Stimulated activated naive CD4-positive, alpha-beta T cell (primary cell): ENCODE data around the gene HM13.
A peak's percentile ranks its signal among the peaks of the same experiment; 100 is the strongest.
"Not testable (repeated sequence)": the region's sequence is repeated elsewhere in the genome, so short reads cannot be mapped to it uniquely, and the experiment has no call there.

Experiments used
- DNase-seq, 6 experiments: peaks; one replicate each; lab custom pipeline; 2025; lab: John Stamatoyannopoulos, UW

Gene HM13

DNA sequence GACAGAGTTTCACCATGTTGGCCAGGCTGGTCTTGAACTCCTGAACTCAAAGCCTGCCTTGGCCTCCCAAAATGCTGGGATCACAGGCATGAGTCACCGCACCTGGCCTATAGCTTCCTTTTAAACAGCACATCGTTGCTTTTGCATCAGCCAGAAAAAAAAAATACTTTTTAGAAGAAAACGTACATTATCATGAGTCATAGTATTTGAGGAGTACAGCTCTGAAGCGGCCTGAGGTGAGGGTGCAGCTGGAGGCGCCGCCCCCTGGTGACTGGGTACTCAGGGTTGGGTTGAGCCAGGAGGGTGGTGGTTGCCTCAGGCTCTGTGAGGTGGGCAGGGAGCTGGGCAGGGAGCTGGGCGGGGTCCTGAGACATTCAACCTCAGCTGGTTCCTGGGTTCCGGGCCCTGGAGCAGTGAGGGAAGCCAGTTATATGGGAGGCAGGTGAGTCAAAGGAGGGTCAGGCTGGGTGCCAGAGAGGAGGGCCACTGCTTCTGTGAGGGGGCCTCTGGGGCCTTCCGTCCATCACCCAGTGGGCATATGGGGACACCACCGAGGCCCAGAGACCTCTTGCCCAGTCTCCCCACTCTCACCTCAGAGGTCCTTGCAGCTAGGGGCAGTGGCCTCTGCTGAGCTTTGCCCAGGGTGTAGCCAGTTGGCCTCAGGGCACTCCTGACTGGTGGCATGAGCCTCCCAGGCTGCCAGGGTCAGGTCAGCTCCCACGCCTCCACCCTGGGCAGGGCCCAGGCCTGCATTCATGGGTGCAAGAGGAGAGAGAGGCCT is 79.2 kb downstream of the HM13 start:
- DNase-seq: no peak

DNA sequence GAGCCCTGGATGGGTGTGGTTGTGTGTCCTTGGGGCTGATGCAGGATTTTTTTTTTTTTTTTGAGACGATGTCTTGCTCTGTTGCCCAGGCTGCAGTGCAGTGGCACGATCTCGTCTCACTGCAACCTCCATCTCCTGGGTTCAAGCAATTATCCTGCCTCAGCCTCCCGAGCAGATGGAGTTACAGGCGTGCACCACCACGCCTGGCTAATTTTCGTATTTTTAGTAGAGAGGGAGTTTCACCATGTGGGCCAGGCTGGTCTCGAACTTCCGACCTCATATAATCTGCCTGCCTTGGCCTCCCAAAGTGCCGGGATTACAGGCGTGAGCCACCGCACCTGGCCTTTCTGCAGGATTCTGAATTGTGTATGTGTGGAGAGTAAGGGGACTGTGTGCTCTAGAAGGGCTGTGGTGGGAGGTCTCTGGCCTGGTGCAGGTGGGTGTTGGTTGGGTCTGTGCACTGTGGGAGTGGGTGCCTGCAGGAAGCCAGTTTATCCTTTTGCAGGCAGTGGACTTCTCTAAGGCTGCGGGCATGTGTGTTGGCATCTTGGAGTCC is 79.8 kb downstream of the HM13 start:
- DNase-seq: no peak

DNA sequence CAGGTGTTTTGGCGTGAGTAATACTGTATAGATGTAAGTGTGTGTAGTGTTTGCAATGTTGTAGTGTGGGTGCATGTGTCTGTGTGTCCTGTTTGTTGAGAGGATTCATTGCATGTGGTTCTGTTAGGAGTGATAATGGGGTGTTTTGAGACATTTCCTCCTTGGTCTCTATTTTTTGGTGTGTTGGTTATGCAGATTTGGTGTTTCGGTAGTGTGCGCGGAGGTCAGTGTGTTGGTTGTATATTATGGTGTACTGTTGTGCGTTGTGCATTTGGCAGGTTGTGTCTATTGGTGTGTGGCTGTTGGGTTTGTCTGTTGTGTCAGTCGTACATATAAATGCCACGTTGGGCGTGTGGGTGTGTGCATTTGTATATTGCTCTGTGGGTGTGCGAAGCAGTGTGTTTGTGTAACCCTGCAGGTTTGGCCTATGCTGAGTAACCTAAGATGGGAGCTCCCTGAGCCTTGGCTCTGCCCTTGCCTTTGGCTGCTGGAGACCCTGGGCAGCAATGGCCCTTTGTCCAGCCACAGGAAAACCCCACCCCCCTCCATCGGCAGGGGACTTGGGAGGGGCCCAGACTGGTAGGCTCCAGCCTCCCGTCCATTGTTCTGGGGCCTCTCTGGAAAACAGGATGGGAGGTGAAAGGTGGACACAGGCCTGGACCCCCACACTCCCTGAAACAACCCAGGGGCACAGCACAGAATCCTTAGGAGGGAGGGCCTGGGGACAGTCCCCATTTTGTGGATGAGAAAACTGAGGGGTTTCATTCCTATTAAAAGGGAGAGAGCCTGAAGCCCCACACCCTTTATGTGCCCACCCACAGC is 80.5 kb downstream of the HM13 start:
- no peak for DNase-seq

DNA sequence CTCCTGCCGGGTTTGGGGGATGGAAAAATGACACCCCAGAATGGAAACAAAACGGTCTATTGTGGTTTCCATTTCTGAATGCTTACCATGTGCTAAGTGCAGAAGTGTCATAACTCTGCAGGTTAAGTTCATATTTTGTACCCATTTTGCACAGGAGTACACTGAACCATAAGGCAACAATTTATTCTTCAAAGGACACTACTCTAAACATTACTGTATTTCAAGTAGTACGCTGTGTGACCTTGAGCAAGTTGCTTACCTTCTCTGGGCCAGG is 81.1 kb downstream of the HM13 start:
- no peak for DNase-seq

DNA sequence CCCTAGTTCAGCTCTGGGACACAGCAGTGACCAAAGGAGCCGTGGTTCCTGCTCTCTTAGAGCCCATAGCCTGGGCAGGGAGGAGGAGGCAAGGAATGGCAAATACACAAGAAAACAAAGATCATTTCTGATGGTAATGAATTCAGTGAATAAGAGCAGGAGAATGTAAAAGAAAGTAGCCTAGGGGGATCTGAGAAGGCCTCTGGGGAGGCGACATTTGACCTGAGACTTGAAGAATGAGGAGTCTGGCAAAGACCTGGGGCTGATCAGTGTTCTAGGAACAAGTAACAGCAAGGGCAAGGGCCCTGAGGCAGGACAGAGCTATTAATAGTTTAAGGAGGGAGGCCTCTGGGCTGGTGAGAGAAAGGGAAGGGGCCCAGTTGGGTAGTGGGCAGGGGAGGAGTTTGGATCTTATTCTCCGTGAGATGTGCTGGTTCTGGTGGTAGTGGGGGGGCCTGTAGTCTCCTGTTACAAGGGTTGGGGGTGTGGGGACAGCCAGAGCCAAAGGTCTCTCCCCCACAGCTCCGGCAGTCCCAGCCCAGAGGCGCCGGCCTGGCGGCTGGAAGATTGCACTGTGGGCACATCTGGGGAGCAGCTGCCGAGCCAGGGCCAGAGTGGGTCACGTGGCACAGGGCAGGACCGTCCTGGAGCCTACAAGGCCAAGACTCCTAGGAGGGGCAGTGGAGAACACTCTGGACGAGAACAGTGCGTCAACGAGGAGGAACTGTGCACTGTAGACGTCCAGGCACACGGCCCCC is 81.6 kb downstream of the HM13 start:
- no peak for DNase-seq

DNA sequence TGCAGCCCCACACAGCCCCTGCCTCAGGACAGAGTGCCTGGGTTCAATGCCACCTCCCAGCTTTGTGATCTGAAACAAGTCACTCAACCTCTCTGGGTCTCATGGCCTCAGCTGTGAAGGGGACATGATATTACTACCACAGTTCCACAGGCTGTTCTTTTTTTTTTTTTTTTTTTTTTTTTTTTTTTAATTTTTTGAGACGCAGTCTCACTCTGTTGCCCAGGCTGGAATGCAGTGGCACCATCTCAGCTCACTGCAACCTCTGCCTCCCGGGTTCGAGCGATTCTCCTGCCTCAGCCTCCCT is 82.1 kb downstream of the HM13 start:
- not testable (repeated sequence) for DNase-seq

DNA sequence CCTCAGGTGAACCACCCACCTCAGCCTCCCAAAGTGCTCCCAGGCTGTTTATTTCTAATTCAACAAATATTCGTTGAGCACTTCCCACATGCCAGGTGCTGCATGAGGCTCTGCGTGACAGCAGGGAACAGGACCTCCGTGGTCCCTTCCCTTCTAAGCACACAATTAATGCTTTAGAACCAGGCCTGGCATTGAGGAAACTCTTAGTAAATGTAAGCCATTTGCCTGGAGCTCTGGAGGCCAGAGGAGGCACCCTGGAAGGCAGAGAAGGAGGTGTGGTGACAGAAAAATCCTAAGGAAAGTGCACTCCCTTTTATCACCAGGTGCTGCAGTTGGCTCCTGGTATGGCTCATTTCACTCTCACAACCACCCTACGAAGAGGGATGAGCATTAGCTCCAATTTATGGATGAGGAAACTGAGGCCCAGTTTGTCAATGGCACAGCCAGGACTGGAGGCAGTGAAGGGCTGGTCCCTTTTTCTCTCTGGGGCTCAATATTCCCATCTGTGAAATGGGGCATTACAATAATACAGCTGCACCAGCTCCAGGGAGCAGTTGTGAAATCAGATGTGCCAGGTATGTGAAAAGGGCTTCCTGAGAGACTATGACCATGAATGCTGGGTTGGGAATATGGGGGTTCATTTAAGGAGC is 82.7 kb downstream of the HM13 start:
- DNase-seq: no peak

DNA sequence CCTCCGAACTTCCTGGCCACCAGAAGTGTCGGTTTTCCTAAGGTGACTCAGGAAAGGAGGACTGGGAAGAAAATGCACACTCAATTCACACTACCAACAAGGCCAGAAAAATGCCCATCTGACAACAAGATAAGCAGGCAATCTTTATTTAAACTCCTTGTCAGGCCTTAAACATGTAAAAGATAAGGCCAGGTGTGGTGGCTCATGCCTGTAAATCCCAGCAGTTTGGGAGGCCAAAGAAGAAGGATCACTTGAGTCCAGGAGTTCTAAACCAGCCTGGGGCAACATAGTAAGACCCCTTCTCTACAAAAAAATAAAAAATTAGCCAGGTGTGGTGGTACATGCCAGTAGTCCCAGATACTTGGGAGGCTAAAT is 83.2 kb downstream of the HM13 start:
- DNase-seq: no peak

DNA sequence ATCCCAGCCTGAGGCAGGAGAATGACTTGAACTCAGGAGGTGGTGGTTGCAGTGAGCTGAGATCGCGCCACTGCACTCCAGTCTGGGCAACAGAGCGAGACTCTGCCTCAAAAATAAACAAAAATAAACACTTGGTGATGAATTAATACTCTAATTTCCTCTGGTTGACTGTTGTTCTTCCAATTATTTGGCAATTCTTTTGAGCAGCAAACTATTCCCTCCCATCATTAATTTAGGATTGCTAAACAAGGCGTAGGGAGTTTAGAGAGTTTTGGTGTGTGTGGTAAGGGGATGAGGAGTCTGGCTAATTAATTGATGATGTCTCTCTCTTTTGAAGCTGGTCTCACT is 88.2 kb downstream of the HM13 start:
- DNase-seq: no peak

DNA sequence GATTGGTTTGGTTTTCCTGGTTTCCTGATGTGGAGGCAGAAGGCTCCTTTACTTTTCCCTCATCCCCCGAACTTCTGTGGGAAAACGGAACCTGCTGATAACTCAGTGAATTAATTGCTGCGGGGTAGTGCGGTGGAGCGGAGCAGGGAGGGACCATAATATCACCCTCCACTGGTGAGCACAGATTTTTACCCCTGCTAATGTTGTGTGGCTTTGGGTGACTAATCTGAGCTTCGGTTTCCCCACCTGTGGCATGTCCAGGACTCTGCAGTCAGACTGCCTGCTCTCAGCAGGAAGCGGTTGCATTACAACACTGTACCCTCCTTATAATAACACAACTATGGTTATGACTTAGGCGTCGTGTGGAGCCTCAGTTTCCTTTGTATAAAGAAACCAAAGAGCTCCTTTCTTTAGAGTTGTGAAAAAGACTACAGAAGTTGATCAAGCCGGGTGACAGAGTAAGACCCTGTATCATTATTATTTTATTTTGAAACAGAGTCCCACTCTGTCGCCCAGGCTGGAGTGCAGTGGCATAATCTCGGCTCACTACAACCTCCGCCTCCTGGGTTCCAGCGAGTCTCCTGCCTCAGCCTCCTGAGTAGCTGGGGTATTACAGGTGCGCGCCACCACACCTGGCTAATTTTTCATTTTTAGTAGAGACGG is 88.7 kb downstream of the HM13 start:
- no peak for DNase-seq

DNA sequence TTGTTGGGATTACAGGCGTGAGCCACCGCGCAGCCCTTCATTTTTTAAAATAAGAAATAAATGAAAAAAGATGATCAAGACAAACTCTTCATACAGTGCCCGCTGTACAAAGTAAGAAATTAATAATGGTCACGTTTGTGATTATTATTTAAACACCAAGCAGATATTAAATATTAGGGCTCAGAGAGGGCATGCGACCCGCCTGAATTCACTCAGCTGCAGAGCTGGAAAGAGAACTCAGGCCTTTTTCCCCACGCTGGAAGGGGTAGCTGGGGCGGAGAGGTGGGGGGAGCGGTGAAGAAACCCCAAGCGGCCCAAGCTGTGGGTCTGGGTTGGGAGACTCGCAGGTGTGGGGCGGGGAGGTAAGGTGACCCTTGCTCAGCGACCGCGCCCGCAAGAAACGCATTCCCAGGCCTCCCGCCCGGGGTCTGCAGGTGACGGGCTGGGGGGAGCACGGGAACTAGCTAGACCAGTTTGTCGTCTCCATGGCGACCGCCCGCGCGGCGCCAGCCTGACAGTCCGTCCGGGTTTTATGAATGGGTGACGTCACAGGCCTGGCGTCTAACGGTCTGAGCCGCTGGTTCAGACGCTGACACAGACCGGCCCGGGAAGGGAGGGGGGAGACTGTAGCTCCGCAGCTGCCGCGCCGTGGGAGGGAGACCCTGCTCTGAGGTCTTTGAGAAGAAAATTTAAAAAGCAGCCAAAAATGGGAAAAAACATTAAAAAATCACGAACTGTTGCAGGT is 89.8 kb downstream of the HM13 start:
- peak; percentile 7 to 81 (median 46) for DNase-seq

DNA sequence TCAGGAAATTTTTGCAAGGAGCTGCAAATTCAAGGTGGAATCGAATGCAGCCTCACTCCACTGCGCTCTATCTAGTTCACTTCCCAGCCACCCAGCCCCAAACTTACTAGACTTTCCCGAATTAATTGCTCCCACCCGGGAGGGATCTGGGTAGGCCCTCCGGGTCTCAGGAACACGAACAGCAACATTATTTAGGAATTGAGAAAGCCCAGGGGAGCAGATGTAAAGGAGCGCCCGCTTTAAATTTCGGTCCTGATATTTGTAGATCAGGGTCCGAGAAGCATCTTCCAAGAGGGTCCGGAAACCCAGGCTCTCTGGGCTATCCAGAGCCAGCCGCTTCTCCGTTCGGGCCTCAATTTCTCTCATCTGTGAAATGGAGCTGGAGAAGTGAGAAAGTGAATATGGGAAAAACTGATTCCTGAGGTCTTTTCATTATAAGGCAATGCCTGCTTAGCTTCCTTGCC is 90.4 kb downstream of the HM13 start:
- no peak for DNase-seq

DNA sequence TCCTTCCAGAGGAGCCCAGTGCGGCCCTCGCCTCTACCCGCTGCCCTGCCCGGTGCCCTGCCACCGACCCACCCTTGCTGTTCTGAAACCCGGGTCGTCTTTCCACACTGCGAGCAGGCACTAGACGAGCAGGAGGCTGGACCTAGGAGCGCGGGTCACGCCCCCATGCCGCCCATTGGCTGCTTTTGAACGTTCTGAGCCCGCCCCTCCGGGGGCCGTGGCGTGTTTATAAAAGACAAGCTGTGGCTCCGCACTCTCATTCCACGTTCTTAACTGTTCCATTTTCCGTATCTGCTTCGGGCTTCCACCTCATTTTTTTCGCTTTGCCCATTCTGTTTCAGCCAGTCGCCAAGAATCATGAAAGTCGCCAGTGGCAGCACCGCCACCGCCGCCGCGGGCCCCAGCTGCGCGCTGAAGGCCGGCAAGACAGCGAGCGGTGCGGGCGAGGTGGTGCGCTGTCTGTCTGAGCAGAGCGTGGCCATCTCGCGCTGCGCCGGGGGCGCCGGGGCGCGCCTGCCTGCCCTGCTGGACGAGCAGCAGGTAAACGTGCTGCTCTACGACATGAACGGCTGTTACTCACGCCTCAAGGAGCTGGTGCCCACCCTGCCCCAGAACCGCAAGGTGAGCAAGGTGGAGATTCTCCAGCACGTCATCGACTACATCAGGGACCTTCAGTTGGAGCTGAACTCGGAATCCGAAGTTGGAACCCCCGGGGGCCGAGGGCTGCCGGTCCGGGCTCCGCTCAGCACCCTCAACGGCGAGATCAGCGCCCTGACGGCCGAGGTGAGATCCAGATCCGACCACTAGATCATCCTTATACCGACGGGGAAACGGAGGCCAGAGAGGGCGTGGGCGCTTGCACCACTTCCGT is 91.0 kb downstream of the HM13 start, which contains the start of gene ID1:
ID1 (plus strand) TSS at position 259 of the 871 bp plus-strand sequence; CDS start at position 358, 99 bp downstream.
- peak; percentile 72 to 88 (median 83) for DNase-seq

DNA sequence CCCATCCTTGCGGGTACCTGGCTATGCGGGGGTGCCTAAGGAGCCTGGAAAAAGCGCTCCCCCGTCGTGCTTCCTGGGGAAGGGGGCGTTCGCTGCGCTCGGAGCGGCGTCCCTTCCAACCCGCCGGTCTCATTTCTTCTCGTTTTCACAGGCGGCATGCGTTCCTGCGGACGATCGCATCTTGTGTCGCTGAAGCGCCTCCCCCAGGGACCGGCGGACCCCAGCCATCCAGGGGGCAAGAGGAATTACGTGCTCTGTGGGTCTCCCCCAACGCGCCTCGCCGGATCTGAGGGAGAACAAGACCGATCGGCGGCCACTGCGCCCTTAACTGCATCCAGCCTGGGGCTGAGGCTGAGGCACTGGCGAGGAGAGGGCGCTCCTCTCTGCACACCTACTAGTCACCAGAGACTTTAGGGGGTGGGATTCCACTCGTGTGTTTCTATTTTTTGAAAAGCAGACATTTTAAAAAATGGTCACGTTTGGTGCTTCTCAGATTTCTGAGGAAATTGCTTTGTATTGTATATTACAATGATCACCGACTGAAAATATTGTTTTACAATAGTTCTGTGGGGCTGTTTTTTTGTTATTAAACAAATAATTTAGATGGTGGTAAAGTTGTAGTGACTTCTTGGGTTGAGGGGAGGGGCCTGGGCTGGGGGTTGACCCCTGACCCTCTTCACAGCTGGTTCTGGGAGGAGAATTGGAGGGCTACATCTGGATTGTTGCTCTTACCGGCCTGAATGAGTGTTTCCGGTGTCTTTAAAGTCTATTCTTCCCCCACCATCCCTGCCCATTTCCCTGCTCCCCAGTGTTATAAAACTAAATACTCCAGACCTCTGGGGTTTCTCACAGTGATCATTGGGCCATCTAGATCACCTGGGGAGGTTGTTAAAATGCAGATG is 91.9 kb downstream of the HM13 start:
- peak in 3 of 6 experiments; percentile 8 to 26 (median 19) for DNase-seq

DNA sequence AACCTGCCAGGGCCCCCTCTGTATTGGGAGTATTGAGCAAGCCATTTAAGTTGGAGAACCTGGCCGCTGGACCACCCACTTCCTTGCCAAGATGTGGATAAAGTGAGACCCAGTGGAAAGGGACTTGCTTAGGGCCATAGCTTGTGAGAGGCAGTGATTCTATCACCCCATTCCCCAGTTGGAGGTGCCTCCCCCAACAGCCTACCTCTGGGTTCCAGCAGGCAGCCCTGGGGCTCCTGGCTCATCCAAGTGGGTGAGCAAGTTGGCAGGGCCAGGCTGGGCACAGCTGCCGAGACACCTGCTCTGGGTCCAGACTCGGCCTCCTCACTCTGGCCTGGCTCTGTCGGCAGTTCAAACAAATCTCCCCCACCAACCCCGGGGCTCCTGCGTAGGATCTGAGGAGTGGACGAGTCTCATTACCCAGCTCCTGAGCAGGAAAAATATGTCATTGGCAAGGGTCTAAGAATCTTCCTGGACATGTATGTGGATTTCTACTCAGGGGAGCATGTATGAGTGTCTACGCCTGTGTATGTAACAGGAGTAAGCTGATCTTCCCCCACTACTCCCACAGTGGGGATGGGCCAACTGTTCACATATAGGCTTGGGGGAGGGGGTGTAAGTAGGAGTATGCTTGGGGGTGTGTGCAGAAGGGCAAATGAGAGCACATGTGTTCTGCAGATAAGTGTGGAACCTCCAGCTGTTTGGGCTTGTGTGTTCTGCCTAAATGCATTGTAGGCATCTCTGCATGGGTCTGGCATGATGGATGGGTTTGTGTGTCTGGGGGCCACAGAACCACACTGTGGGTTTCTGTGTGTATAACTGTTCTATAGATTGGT is 92.8 kb downstream of the HM13 start:
- no peak for DNase-seq

DNA sequence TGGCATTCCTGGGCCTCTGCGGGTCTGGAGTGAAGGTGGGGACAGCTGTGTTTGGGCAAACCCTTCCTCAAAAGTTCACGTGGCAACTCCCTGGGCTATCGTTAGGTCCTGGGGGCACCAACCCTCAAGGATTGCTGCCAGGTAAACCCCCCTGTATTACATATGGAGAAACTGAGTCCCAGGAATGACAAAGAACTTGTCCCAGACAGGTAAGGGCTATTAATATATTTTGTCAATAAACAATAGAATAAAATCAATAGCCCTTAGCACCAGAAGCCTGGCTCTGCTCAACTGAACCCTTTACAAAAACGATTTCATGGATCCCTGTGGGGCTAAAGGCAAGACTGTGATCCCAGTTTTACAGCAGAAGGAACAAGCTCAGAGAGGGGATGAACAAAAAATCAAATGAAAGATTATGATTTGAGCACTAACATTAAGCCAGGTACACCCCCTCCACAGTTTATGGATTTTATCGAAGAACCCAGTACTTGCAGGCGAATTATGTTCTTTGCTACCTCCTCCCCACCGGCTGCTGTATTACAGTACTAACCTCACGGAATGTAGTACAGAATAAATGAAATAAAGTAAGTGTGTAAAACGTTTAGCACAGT is 93.5 kb downstream of the HM13 start:
- no peak for DNase-seq

DNA sequence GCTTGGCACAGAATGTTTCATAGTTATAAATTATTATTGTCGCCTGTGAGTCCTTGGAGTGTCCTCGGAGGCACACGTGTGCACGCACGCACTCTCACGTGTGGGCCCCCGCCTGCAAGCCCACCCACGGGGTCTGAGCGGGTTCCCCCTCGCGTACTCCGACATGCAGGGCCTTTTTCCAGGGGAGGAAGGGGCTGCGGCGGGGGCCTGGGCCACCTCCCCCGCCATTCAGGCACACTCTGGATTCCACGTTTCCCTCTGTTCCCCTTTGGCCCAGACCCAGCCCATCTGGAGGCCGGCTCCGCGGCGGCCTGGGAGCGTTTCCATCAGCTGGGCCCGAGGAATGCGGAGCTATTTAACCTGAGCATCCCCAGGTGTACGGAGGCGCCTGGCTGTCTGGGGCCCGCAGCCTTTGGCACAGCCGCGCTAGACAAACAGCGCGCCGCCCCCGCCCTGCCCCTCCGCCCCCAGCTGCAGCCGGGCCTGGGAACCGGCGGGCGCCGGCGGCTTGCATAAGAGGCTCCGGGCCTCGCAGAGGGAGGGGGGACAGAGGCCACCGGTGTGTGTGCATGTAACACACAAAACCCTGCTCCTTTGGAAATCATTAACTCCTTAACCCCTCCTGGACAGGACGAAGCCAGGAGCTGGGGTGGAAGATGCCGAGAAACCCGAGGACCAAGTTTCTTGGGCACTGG is 94.2 kb downstream of the HM13 start:
- DNase-seq: no peak
